Fibroblast of villous mesenchyme (primary cell): Measurements from ENCODE around the gene CFAP157. TPM values are rescaled to one million over a fixed set of nuclear protein-coding genes. Genes with fewer than 3 reads are reported as not detected.

ENCODE experiments used
- DNase-seq: peaks from one replicate; pipeline ENCODE4 v3.0.0-alpha.2; 2010; ENCODE audit warnings: low read depth
- H3K4me3 ChIP-seq: 2 replicates; pipeline ENCODE4 v1.5.1; 2011; ENCODE audit warnings: low read depth, mild to moderate bottlenecking, low read length
- total RNA-seq: library from RNA; depleted of rRNA; stranded (reverse); fragments of >200 nt; gene quantifications from 2 replicates; pipeline ENCODE4 v1.2.3, GENCODE V29; 2012
- TF ChIP-seq, protein P1 (sequence below): IDR thresholded peaks from 2 replicates; pipeline ENCODE4 v1.5.1; 2012; ENCODE audit warnings: low read depth, mild to moderate bottlenecking, low read length; ENCODE audit not compliant: insufficient read depth

The CFAP157 gene
- total RNA-seq, 1 donor, result under 0.01 TPM

DNA sequence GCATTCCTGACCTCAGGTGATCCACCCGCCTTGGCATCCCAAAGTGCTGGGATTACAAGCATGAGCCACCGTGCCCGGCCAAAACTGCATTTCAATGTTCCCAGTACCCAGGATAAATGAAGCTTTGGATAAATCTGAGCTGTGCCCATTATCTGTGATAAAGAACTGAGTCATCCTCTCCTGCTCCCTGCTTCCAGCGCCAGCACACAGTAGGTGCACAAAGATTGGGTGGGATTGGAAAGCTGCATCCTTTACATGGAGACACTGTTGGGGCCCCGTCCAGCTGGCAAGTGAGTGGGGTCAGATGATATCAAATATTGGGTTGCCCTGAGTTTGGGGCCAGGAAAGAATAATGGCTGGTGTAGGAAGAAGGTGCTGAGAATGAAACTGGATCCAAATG is 54.3 kb downstream of the CFAP157 start:
- no peak for DNase-seq
- TF ChIP-seq, protein P1, sequence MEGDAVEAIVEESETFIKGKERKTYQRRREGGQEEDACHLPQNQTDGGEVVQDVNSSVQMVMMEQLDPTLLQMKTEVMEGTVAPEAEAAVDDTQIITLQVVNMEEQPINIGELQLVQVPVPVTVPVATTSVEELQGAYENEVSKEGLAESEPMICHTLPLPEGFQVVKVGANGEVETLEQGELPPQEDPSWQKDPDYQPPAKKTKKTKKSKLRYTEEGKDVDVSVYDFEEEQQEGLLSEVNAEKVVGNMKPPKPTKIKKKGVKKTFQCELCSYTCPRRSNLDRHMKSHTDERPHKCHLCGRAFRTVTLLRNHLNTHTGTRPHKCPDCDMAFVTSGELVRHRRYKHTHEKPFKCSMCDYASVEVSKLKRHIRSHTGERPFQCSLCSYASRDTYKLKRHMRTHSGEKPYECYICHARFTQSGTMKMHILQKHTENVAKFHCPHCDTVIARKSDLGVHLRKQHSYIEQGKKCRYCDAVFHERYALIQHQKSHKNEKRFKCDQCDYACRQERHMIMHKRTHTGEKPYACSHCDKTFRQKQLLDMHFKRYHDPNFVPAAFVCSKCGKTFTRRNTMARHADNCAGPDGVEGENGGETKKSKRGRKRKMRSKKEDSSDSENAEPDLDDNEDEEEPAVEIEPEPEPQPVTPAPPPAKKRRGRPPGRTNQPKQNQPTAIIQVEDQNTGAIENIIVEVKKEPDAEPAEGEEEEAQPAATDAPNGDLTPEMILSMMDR, result no peak

DNA sequence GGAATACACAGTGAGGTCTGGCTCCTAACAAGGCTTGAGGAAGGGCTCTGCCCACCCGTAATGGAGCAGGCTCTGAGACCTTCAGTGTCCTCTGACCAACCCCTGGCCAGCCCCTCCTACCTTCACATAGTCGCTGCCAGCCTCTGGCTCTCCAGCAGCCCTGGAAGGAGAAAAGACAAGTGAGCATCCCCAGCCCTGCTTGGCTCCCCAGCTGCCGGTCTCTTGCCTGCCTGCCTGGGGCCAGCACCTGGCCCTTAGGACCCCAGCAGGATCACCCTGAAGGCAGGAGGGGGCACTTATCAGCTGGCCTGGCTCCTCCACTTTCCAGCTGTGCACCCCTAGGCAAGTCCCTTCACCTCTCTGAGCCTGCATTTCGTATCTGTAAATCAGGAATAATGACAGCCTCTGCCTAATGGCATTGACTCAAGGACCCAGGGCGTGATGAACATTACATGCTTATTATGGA is 54.7 kb downstream of the CFAP157 start:
- no peak for DNase-seq
- H3K4me3 ChIP-seq, result no peak overlapping the region
- TF ChIP-seq, protein P1, result no peak

More for the DNA sequence above, 54.3 kb downstream of the CFAP157 start:
- no peak overlapping the region for H3K4me3 ChIP-seq

DNA sequence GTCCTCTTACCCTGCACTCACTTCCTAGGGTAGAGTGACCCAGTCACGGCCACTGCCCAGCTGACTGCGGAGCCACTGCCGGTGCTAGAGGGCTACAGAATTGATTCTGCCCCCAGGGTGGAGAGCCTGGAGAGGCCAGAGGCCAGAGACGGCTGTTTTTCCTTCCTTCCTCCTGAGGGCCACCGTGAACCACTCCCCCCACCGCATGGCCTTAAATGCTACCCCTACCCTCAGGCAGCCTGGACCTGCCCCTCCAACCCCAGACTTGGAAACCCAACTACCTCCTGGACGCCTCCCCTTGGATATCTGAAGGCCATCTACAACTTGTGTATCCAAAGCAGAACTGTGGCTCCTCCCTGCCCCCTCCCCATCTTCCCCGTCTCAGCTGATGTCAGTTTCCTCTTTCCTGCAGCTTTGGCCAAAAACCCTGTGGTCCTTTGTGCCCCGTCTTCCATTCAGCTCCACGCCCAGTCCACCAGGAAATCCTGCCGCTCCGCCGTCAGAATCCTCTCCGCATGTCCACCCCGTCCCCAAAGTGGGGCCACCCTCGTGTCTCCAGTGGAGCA is 55.4 kb downstream of the CFAP157 start:
- TF ChIP-seq, protein P1, result no peak
- no peak for DNase-seq

DNA sequence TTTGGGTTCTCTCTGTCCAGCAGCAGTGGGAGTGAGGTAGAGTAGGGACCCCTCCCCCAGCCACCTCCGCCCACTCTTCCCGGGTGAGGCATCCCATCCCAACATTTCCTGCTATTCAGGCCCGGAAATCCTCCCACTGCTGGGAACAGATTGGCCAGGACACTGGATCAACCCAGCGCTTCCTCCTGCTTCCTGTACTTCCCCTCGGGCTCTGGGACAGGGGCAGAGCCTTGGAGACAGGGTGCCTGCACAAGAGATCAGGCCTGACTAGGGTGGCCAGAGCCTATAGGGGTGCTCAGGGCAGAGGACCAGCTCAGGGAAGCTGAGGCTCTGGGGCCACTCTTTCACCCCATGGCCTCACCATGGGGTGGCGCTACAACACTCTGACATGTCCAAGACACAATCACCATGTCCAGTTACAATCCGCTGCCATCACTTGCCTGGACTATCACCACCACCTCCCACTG is 57.2 kb downstream of the CFAP157 start:
- no peak for DNase-seq
- no peak overlapping the region for H3K4me3 ChIP-seq
- TF ChIP-seq, protein P1, result peak; percentile 31

More for the DNA sequence above, 55.4 kb downstream of the CFAP157 start:
- H3K4me3 ChIP-seq, result no peak overlapping the region

DNA sequence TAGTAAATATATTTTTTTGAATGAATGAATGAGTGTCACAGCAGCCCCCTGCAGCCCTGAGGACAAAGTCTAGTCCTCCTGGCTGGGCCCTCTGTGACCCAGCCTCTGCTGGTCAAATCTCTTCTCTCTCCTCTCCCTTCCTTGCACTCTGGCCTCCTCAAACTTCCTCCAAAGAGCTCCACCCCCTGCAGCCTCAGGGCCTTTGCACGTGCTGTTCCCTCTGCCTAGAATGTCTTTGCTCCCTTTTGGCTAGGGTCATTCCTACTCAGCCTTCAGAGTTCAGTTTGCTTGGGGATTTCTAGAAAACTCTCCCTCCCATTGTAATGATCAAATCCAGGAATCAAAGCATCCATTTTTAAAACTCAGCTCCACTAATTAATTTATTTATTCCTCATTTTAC is 58.6 kb downstream of the CFAP157 start:
- no peak for DNase-seq
- TF ChIP-seq, protein P1, result no peak
- H3K4me3 ChIP-seq, result no peak overlapping the region

Other genes starting within 250 kb of the CFAP157 start
- gene STXBP1, start 94.7 kb upstream of the CFAP157 start, total RNA-seq, result 12.6 and 19.9 TPM in 2 replicates
- gene PTRH1, start 8.7 kb downstream of the CFAP157 start, total RNA-seq, result 11.7 and 16.4 TPM in 2 replicates
- not detected in 2 replicates for gene TTC16, start 9.1 kb downstream of the CFAP157 start, total RNA-seq
- 4.2 and 5.2 TPM in 2 replicates for gene TOR2A, start 28.3 kb downstream of the CFAP157 start, total RNA-seq
- 0.32 and 0.43 TPM in 2 replicates for gene SH2D3C, start 71.7 kb downstream of the CFAP157 start, total RNA-seq
- 37.0 and 50.1 TPM in 2 replicates for gene CDK9, start 79.0 kb downstream of the CFAP157 start, total RNA-seq
- 77.7 and 93.7 TPM in 2 replicates for gene FPGS, start 95.9 kb downstream of the CFAP157 start, total RNA-seq
- gene ENG, start 147.7 kb downstream of the CFAP157 start, total RNA-seq, result 25.8 and 30.7 TPM in 2 replicates
- gene AK1, start 170.7 kb downstream of the CFAP157 start, total RNA-seq, result 37.1 and 43.8 TPM in 2 replicates
- gene ST6GALNAC6, start 192.6 kb downstream of the CFAP157 start, total RNA-seq, result 39.9 and 44.0 TPM in 2 replicates
- gene ST6GALNAC4, start 210.1 kb downstream of the CFAP157 start, total RNA-seq, result 30.0 and 34.1 TPM in 2 replicates
- 2.6 and 3.5 TPM in 2 replicates for gene PIP5KL1, start 223.8 kb downstream of the CFAP157 start, total RNA-seq
- 11.2 and 11.9 TPM in 2 replicates for gene DPM2, start 230.9 kb downstream of the CFAP157 start, total RNA-seq